Measurements from ENCODE around the gene PTTG1IP2.
"Not testable (repeated sequence)": the region's sequence is repeated elsewhere in the genome, so short reads cannot be mapped to it uniquely, and the experiment has no call there.

Gene PTTG1IP2

GRCh38 chr7:90469554-90469953, at the start of gene PTTG1IP2:
PTTG1IP2 (plus strand) TSS chr7:90469639; CDS start chr7:90469787, 148 bp downstream.
- DNase-seq (ENCODE audit: low spot score), result no peak

- DNase-seq (ENCODE audit: low spot score), result no peak
Observed at GRCh38 chr7:90421651-90422050, 47.8 kb upstream of the PTTG1IP2 start.

- DNase-seq (ENCODE audit: low spot score), result no peak
Observed at GRCh38 chr7:90424720-90425119, 44.7 kb upstream of the PTTG1IP2 start.

GRCh38 chr7:90425376-90425775, 44.1 kb upstream of the PTTG1IP2 start:
- DNase-seq (ENCODE audit: low spot score), result no peak

- no peak for DNase-seq (ENCODE audit: low spot score)
Observed at GRCh38 chr7:90430614-90431460, 38.6 kb upstream of the PTTG1IP2 start.

GRCh38 chr7:90432752-90433151, 36.7 kb upstream of the PTTG1IP2 start:
- DNase-seq (ENCODE audit: low spot score), result no peak

GRCh38 chr7:90433221-90433620, 36.2 kb upstream of the PTTG1IP2 start:
- DNase-seq (ENCODE audit: low spot score), result no peak

- no peak for DNase-seq (ENCODE audit: low spot score)
Observed at GRCh38 chr7:90445633-90446032, 23.8 kb upstream of the PTTG1IP2 start.

GRCh38 chr7:90446137-90446899, 23.1 kb upstream of the PTTG1IP2 start:
- no peak for DNase-seq (ENCODE audit: low spot score)

GRCh38 chr7:90453259-90453891, 16.1 kb upstream of the PTTG1IP2 start:
- no peak for DNase-seq (ENCODE audit: low spot score)

GRCh38 chr7:90453931-90454330, 15.5 kb upstream of the PTTG1IP2 start:
- no peak for DNase-seq (ENCODE audit: low spot score)

GRCh38 chr7:90455163-90456030, 14.0 kb upstream of the PTTG1IP2 start:
- DNase-seq (ENCODE audit: low spot score), result peak; percentile 73

- no peak for DNase-seq (ENCODE audit: low spot score)
Observed at GRCh38 chr7:90458104-90458503, 11.3 kb upstream of the PTTG1IP2 start.

- no peak for DNase-seq (ENCODE audit: low spot score)
Observed at GRCh38 chr7:90459888-90460287, 9.6 kb upstream of the PTTG1IP2 start.

GRCh38 chr7:90461219-90461618, 8.2 kb upstream of the PTTG1IP2 start:
- DNase-seq (ENCODE audit: low spot score), result peak; percentile 8

- DNase-seq (ENCODE audit: low spot score), result not testable (repeated sequence)
Observed at GRCh38 chr7:90463151-90463628, 6.2 kb upstream of the PTTG1IP2 start.

- DNase-seq (ENCODE audit: low spot score), result no peak
Observed at GRCh38 chr7:90465816-90466215, 3.6 kb upstream of the PTTG1IP2 start.

- no peak for DNase-seq (ENCODE audit: low spot score)
Observed at GRCh38 chr7:90472805-90473540, 3.5 kb downstream of the PTTG1IP2 start.

- DNase-seq (ENCODE audit: low spot score), result no peak
Observed at GRCh38 chr7:90473814-90474213, 4.4 kb downstream of the PTTG1IP2 start.

- peak; percentile 61 for DNase-seq (ENCODE audit: low spot score)
Observed at GRCh38 chr7:90474284-90475210, 5.1 kb downstream of the PTTG1IP2 start.

Data from AG08395 (cell line).